GM18951 (cell line): ENCODE data around the gene KCNG3.

Experiments
- POLR2A ChIP-seq: IDR thresholded peaks from 4 replicates; pipeline ENCODE4 v1.6.1; 2011; ENCODE audit warnings: mild to moderate bottlenecking; ENCODE audit not compliant: insufficient read length, insufficient read depth; ENCODE audit errors: extremely low read depth
- in situ Hi-C: fragments of 300-500 bp; cut with MboI; formaldehyde crosslinking; loops from one replicate; pipeline ENCODE4 v1.12.0; 2022; ENCODE audit warnings: low sequenced_read_pairs, mixed read lengths, inconsistent platforms; ENCODE audit not compliant: unreplicated experiment

KCNG3 gene

DNA sequence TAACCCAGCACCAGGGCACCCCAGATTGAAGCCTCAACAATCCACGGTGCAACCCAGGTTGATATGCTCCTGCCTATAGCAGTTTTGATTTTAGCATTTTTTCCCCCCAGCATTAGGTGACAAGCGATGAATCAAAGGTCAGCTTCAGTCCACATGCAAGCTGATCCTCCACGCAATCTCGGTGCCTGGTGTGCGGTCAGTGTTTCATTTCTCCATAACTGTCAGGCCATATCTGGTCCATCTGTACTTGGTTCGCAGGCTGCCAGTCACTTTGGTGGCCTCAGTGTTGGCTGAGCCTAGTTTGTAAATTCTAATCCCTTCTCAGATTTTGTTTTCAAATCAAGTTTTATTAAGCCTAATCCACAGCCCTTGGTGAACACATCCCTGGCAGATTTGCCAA is 30.2 kb downstream of the KCNG3 start:
- TF ChIP-seq POLR2A = no peak
- in situ Hi-C loops = no loop called here

GRCh38 chr2:42459296-42459695 is 34.5 kb downstream of the KCNG3 start:
- in situ Hi-C loops = no loop called here
- TF ChIP-seq POLR2A = no peak

DNA sequence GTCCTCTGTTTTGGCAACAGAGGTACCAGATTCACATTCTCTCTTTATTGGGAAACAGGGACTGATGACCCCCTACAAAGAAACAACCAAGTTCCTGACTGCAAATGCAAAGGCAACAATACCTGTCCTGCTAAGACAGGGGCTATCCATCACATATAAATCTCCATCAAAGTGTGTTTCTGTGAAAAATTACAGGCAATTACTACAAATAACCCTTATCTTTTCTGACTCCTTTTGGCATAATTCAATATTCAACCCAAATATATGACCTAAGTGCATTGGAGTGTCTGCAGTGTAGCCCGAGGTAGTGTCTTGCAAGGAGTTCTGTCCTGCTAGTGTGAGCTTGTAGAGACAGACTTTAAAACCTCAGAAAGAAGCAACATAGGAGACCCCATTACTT is 35.4 kb downstream of the KCNG3 start:
- no peak for TF ChIP-seq POLR2A
- in situ Hi-C loops = no loop called here

GRCh38 chr2:42457011-42457410 is 36.8 kb downstream of the KCNG3 start:
- TF ChIP-seq POLR2A = no peak
- in situ Hi-C loops = no loop called here

DNA sequence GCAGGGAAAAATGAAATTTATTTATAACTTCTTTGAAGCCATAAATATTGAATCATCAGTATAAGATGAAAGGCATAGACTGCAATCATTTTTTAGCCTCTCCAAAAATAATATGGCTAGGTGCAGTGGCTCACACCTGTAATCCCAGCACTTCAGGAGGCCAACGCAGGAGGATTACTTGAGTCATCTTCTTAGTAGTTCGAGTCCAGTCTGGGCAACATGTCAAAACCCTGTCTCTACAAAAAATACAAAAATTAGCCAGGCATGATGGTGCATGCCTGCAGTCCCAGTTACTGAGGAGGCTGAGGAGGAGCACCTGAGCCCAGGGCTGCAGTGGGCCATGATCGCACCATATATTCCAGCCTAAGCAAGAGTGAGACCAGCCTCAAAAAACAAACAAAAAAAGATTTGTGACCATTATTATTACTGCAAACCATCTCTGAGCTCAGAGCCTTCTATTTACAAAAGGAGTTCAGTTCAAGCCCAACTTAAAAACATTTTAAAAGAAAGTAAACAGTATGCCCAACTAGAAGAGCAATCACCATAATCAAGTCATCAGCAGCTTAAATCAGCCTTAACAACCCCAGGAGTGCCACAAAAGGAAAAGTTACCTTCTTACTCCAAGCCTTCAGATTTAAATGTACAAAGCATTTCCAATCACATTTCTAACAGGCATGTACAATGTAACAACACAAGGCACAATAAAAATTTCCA is 37.5 kb downstream of the KCNG3 start:
- in situ Hi-C loops = no loop called here
- TF ChIP-seq POLR2A = no peak

- no peak for TF ChIP-seq POLR2A
- in situ Hi-C loops = no loop called here
These were observed 41.2 kb downstream of the KCNG3 start for GRCh38 chr2:42452545-42452944.

DNA sequence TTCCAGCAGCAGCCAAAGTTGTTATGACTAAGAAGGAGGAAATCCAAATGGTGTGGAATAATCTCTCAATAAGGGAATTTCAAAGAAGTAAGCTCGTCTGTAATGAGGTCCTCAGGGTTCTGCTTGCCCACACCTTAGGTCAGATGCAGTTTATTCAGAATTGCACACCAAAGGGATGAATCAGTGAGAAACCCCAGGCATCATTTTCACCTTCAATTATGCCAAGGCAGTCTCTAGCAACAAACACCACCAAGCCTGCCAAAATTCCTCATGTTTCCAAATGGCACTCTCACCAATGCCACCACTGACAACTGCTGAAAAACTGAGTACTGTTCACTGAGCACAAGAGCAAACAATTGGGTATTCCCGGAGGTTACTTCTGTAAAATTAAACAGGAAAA is 43.6 kb downstream of the KCNG3 start:
- in situ Hi-C loops = no loop called here
- no peak for TF ChIP-seq POLR2A

DNA sequence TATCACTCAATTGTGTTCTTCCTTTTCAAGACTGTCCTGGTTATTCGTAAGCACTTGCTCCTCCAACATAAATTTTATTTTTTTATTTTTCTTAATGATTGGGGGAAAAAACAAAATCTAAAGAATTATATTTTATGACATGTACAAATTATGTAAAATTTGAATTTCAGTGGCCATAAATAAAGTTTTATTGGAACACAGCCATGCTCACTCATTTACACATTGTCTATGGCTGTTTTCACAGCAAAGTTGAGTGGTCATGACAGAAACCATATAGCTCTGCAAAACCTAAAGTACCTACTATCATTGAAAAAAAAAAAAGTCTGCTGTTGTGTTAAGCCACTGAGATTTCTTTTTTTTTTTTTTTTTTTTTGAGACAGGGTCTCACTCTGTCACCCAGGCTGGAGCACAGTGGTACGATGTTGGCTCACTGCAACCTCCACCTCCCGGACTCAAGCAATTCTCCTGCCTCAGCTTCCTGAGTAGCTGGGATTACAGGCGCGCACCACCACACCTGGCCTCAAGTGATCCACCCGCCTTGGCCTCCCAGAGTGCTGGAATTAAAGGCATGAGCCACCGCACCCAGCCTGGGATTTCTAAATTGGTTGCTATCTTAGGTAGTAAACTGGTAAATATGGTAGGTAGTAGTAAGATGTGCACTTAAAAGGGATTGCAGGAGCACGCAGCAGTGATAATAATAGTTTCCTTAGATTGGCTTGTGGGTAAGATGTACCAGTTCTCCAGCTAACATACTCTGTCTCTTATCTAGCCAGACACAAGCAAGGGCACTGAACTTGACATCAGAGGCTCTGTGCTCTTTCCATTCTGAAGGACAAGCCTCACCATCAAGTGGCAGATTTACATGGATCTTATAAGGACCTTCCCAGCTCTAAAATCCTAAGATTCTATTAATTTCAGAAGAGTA is 44.4 kb downstream of the KCNG3 start:
- TF ChIP-seq POLR2A = no peak
- in situ Hi-C loops = no loop called here

GRCh38 chr2:42448163-42448562 is 45.6 kb downstream of the KCNG3 start:
- in situ Hi-C loops = no loop called here
- no peak for TF ChIP-seq POLR2A

DNA sequence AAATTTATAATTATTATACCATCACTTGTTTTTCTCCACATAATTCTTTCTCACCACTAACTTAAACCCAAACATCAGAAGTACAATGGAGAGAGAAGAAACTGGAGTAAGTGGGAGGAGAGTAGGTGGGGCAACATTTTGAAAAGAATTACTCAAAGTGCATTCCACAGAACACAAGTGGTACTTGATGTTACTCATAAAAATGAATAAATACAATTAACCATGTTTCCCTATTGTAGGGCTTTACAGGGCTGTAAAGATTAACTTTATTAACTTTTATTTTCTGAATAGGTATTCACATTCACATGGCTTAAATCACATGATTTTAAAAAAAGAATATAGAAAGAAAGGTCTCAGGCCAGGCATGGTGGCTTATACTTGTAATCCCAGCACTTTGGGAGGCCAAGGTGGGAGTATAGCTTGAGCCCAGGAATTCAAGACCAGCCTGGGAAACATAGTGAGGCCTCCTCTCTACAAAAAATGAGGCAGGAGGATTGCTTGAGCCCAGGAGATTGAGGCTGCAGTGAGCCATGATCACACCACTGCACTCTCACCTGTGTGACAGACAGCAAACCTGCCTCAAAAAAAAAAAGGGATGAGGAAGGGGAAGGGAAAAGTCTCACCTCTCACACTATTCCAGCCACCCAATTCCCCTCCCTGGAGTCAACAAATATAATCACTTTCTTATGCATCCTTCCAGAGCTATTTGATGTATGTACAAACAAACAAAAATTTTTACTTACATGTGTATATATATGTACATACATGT is 47.1 kb downstream of the KCNG3 start:
- in situ Hi-C loops = no loop called here
- TF ChIP-seq POLR2A = no peak

DNA sequence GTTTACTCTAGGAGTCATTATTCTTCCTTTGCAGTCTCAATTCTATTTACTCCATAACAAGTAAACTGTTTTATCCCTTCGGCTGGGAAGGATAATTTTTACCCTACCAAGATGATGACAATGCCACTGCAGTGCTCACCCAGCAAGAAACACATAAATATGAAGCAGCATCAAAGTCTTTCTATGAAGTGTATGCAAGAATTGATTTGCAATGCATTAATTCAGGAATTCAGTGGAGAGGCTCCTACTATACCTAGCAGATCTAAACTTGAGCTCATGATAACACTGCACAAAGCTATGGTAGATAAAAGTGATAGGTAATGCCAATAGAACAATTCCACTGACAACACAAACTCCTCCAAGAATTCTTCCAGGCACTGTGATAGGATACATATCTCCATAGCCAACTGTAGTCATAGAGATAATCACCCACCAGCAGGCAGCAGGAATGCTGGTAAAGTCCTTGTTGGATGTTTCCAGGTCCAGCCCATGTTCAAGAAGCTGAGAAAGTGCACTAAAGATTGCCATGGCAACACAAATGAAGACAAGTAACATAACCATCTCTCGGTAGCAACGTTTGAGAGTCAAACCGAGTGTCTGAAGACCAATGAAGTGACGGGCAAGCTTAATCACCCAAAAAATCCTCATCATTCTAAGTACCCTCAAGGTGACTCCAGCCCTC is 49.9 kb downstream of the KCNG3 start:
- in situ Hi-C loops = no loop called here
- no peak for TF ChIP-seq POLR2A

DNA sequence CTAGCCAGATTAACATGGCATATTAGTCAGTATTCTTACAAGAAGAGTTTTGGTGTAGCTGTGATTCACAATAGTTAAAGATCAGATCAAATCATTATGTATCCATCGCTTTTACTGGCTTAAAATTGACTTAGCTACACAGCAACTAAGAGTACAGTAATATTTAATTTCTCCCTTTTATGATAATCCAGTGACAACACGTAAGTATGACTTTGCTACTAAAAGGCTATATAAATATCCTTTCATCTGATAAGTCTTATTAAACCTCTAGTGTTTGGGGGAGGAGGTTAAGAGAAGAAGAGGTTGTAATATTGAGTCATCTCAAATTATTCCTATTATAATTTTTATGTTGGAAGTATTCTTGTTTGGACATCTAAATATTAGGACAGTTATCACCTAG is 51.0 kb downstream of the KCNG3 start:
- no peak for TF ChIP-seq POLR2A
- in situ Hi-C loops = no loop called here

GRCh38 chr2:42438685-42439084 is 55.1 kb downstream of the KCNG3 start:
- TF ChIP-seq POLR2A = no peak
- in situ Hi-C loops = no loop called here
